Measurements from ENCODE around the gene ITPA. TPM values are rescaled to one million over a fixed set of nuclear protein-coding genes. Genes with fewer than 3 reads are reported as not detected.

The ITPA gene
- total RNA-seq, 1 donor from 2014 or later = 40.9 TPM

DNA sequence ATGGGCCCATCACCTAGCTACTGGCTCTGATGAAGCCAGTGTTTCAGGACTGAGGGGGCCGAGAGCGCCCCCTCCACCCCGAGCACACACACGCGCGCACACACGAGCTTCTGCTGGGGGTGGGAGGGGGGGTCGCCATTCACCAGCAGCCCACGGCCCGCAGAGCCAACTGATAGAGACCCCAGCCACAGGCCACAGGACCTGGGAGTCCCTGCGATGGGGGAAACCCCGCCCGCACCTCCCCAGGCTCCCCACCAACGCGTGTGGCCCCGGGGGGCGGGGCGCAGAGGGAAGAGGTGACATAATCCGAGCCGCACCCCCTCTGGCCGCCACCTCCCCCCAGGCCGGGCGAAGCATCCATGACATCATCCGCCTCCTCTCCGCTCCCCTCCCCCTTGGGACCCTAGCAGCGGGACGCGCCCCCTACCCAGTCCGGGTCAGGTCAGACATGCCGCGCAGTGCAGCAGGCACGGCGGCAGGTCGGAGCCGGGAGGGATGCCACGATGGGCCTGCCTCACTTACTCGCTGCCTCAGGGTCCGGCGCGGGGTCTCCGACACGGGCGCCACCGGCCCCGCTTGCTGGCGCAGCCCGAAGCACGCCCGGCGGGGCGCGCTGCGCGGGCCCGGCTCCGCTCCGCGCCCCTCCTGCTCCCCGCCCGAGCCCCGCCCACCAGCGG, 36.2 kb upstream of the ITPA start, which contains the start of gene LZTS3:
Gene LZTS3, minus strand, starts transcription at position 617 of the 677 bp plus-strand sequence. CDS start 6,386 bp downstream, outside the sequence.
- DNase-seq (peak; percentile 80), ATAC-seq (peak; percentile 73 to 76)
- Histone ChIP-seq H3K27ac (peak within 1 kb of the TSS; percentile 84), H3K4me3 (peak within 1 kb of the TSS; percentile 92), H3K27me3 (ENCODE audit: low read depth) (peaks cover 5% of the 10 kb centered on the region), H3K36me3 (no peaks in the 10 kb centered on the region), H3K4me1 (peaks cover 19% of the 10 kb centered on the region), H3K9me3 (no peaks in the 10 kb centered on the region)
- intact Hi-C loops (cut with DNase I) = no loop called here
- TF ChIP-seq, protein P1, sequence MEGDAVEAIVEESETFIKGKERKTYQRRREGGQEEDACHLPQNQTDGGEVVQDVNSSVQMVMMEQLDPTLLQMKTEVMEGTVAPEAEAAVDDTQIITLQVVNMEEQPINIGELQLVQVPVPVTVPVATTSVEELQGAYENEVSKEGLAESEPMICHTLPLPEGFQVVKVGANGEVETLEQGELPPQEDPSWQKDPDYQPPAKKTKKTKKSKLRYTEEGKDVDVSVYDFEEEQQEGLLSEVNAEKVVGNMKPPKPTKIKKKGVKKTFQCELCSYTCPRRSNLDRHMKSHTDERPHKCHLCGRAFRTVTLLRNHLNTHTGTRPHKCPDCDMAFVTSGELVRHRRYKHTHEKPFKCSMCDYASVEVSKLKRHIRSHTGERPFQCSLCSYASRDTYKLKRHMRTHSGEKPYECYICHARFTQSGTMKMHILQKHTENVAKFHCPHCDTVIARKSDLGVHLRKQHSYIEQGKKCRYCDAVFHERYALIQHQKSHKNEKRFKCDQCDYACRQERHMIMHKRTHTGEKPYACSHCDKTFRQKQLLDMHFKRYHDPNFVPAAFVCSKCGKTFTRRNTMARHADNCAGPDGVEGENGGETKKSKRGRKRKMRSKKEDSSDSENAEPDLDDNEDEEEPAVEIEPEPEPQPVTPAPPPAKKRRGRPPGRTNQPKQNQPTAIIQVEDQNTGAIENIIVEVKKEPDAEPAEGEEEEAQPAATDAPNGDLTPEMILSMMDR (IDR thresholded peaks at IDR 0.05) = no peak

- H3K36me3 ChIP-seq = no peaks in the 10 kb centered on the region
- no peaks in the 10 kb centered on the region for H3K27me3 ChIP-seq (ENCODE audit: low read depth)
- peak overlapping the region; percentile 92 for H3K4me3 ChIP-seq
- intact Hi-C loops (cut with DNase I) = no loop called here
- H3K9me3 ChIP-seq = no peaks in the 10 kb centered on the region
- H3K27ac ChIP-seq = peak overlapping the region; percentile 84
- peak; percentile 97 to 98 for ATAC-seq
- TF ChIP-seq, protein P1 (IDR thresholded peaks at IDR 0.05) = no peak
- H3K4me1 ChIP-seq = peaks cover 19% of the 10 kb centered on the region
- DNase-seq = peak; percentile 93
Measured at GRCh38 chr20:3173610-3174441, 35.5 kb upstream of the ITPA start.

- Histone ChIP-seq H3K27me3 (ENCODE audit: low read depth) (no peaks in the 10 kb centered on the region), H3K4me3 (peak overlapping the region; percentile 92), H3K4me1 (peaks cover 19% of the 10 kb centered on the region), H3K36me3 (no peaks in the 10 kb centered on the region), H3K9me3 (no peaks in the 10 kb centered on the region), H3K27ac (peak overlapping the region; percentile 84)
- intact Hi-C loops (cut with DNase I) = no loop called here
- no peak for ATAC-seq
- TF ChIP-seq, protein P1 (IDR thresholded peaks at IDR 0.05) = no peak
- DNase-seq = no peak
Measured at GRCh38 chr20:3174442-3175261, 34.6 kb upstream of the ITPA start.

- Histone ChIP-seq H3K9me3 (no peaks in the 10 kb centered on the region), H3K27me3 (ENCODE audit: low read depth) (no peaks in the 10 kb centered on the region), H3K4me1 (peaks cover 19% of the 10 kb centered on the region), H3K4me3 (peak overlapping the region; percentile 92), H3K27ac (no peak overlapping the region), H3K36me3 (no peaks in the 10 kb centered on the region)
- intact Hi-C loops (cut with DNase I) = no loop called here
- TF ChIP-seq, protein P1 (IDR thresholded peaks at IDR 0.05) = no peak
- DNase-seq = no peak
- ATAC-seq = no peak
Measured at GRCh38 chr20:3175270-3175669, 34.0 kb upstream of the ITPA start.
